Transverse colon (tissue), 4 donors: Measurements from ENCODE around the gene PMS1.

ENCODE experiments used
- CTCF ChIP-seq, 5 experiments: fragments of 200-600 bp in 3 of 5; fragments of 450-650 bp in 2 of 5; sonication (generic) in 3 of 5; IDR thresholded peaks; 1 replicate in 2 of 5; 2 replicates in 3 of 5; pipeline ENCODE4 v1.5.1; 2016 to 2017; ENCODE audit warnings: antibody characterized with exemption in 5 of 5, inconsistent platforms in 3 of 5, mild to moderate bottlenecking in 2 of 5, moderate library complexity in 1 of 5
- POLR2A ChIP-seq: fragments of 450-650 bp; IDR thresholded peaks from one replicate; pipeline ENCODE4 v1.6.1; 2016; ENCODE audit warnings: antibody characterized with exemption, mild to moderate bottlenecking, moderate library complexity
- POLR2AphosphoS5 ChIP-seq, 3 donors: sonication (generic); formaldehyde crosslinking; IDR thresholded peaks; one replicate each; pipeline ENCODE4 v1.6.1; 2016; ENCODE audit warnings: antibody characterized with exemption in 3 of 3

GRCh38 chr2:189824694-189825396, 40.6 kb downstream of the PMS1 start:
- no peak for TF ChIP-seq CTCF (IDR thresholded peaks at IDR 0.05)
- TF ChIP-seq POLR2A: no peak
- no peak for TF ChIP-seq POLR2AphosphoS5 (IDR thresholded peaks at IDR 0.05)
